Tibial artery (tissue), 4 donors: ENCODE data around the gene BCL2.

Experiments
- DNase-seq, 2 donors: peaks; one replicate each; pipeline ENCODE4 v3.0.0-alpha.2; 2019
- H3K27ac ChIP-seq, 2 donors: fragments of 200-600 bp; sonication (generic) in 1 of 2; 1 replicate in 1 of 2; 2 replicates in 1 of 2; pipeline ENCODE4 v1.5.1; 2018 to 2019; ENCODE audit warnings: mild to moderate bottlenecking in 1 of 2
- H3K27me3 ChIP-seq, 2 donors: fragments of 200-600 bp; sonication (generic) in 1 of 2; one replicate each; pipeline versions ENCODE4 v1.5.1 to v1.6.0; 2016 to 2019
- H3K36me3 ChIP-seq, 3 donors: fragments of 200-600 bp; sonication (generic) in 2 of 3; one replicate each; pipeline ENCODE4 v1.5.1; 2016 to 2019; ENCODE audit warnings: mild to moderate bottlenecking in 2 of 3
- H3K4me1 ChIP-seq, 4 donors: fragments of 200-600 bp; sonication (generic) in 2 of 4; 1 replicate in 3 of 4; 2 replicates in 1 of 4; pipeline ENCODE4 v1.5.1; 2016 to 2019
- H3K4me3 ChIP-seq, 2 donors: fragments of 200-600 bp; sonication (generic) in 1 of 2; 1 replicate in 1 of 2; 2 replicates in 1 of 2; pipeline ENCODE4 v1.5.1; 2018 to 2019; ENCODE audit warnings: mild to moderate bottlenecking in 2 of 2
- H3K9me3 ChIP-seq, 3 donors: fragments of 200-600 bp; sonication (generic) in 1 of 3; one replicate each; pipeline ENCODE4 v1.5.1; 2016 to 2019
- intact Hi-C: fragments of 100-400 bp; cut with DNase I; formaldehyde crosslinking; loops from one replicate; pipeline ENCODE4 v1.15.0; 2023; ENCODE audit warnings: low total_unique reads
- TF ChIP-seq, protein P1 (sequence below), 2 experiments: fragments of 200-600 bp in 1 of 2; fragments of 450-650 bp in 1 of 2; IDR thresholded peaks; one replicate each; pipeline ENCODE4 v1.5.1; 2017 to 2019; ENCODE audit warnings: antibody characterized with exemption in 2 of 2, mild to moderate bottlenecking in 1 of 2, moderate library complexity in 1 of 2

The BCL2 gene

DNA sequence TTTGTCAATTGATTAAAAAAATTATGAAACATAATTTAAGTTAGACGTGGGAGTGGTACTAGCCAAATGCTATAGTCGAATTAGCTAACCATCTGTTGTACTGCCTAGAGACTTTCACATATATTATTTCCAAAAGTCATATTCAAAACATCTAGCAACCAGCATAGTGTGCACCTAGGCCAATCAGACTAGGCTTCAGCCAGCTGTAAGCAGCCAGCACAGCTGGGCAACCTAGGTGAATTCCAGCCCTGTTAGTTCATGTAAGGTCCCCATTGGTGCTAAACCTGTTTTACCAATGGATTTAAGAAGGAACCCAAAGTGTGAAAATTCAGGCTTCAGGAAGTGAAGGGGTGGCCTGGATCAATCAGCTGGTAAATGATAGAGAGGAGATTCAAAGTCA lies 144.3 kb downstream of the BCL2 start:
- no peaks in the 10 kb centered on the region for H3K9me3 ChIP-seq
- H3K27ac ChIP-seq, result peak overlapping the region; percentile 46 to 59
- H3K27me3 ChIP-seq, result no peaks in the 10 kb centered on the region
- no peak for DNase-seq
- H3K36me3 ChIP-seq, result no peaks in the 10 kb centered on the region
- intact Hi-C loops, result no loop called here
- H3K4me3 ChIP-seq, result no peak overlapping the region
- peaks cover 0 to 56% (median 35%) of the 10 kb centered on the region in 4 donors for H3K4me1 ChIP-seq
- TF ChIP-seq, protein P1, sequence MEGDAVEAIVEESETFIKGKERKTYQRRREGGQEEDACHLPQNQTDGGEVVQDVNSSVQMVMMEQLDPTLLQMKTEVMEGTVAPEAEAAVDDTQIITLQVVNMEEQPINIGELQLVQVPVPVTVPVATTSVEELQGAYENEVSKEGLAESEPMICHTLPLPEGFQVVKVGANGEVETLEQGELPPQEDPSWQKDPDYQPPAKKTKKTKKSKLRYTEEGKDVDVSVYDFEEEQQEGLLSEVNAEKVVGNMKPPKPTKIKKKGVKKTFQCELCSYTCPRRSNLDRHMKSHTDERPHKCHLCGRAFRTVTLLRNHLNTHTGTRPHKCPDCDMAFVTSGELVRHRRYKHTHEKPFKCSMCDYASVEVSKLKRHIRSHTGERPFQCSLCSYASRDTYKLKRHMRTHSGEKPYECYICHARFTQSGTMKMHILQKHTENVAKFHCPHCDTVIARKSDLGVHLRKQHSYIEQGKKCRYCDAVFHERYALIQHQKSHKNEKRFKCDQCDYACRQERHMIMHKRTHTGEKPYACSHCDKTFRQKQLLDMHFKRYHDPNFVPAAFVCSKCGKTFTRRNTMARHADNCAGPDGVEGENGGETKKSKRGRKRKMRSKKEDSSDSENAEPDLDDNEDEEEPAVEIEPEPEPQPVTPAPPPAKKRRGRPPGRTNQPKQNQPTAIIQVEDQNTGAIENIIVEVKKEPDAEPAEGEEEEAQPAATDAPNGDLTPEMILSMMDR (IDR thresholded peaks at IDR 0.05), result no peak

DNA sequence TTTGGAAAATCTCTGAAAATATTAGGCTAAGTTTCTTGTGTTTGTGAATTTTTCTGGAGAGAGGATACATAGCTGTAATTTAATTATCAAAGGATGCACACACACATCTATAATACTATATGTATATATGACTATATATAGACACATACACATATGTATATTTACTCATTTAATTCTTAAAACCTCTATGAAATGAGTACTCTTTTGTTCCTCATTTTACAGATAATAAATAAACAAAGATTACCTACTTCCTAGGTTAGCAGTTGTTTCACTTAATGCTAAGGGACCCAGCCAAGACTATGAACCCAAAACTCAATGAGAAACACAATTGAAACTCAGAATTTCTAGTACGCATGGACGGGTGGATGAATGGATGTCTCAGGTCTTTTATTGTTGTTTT lies 145.6 kb downstream of the BCL2 start:
- Histone ChIP-seq H3K36me3 (no peaks in the 10 kb centered on the region), H3K4me3 (no peak overlapping the region), H3K27ac (no peak overlapping the region), H3K9me3 (no peaks in the 10 kb centered on the region), H3K27me3 (no peaks in the 10 kb centered on the region), H3K4me1 (peaks cover 0 to 43% (median 23%) of the 10 kb centered on the region in 4 donors)
- DNase-seq, result no peak
- TF ChIP-seq, protein P1 (IDR thresholded peaks at IDR 0.05), result no peak
- intact Hi-C loops, result no loop called here

DNA sequence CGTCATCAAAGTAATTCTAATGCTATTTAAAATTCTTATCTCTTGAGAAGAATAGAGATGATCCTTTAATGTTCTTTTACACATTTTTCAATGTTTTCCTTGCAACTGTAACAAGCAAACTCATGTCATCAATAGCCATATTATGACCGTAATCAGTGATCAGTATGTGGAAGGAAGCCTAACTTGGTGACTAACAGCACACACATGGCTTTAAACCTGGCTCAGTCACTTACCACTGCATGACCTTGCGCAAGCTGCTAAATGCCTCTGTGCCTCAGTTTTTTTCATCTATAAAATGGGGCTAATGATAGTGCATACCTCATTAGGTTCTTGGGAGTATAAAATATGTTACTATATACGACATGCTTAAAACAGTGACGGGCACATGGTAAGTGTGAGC lies 149.7 kb downstream of the BCL2 start:
- Histone ChIP-seq H3K4me3 (no peak overlapping the region), H3K9me3 (no peaks in the 10 kb centered on the region), H3K27me3 (no peaks in the 10 kb centered on the region), H3K4me1 (peaks cover 0 to 16% (median 0%) of the 10 kb centered on the region in 4 donors), H3K36me3 (no peaks in the 10 kb centered on the region), H3K27ac (no peak overlapping the region)
- TF ChIP-seq, protein P1 (IDR thresholded peaks at IDR 0.05), result no peak
- intact Hi-C loops, result no loop called here
- no peak for DNase-seq

DNA sequence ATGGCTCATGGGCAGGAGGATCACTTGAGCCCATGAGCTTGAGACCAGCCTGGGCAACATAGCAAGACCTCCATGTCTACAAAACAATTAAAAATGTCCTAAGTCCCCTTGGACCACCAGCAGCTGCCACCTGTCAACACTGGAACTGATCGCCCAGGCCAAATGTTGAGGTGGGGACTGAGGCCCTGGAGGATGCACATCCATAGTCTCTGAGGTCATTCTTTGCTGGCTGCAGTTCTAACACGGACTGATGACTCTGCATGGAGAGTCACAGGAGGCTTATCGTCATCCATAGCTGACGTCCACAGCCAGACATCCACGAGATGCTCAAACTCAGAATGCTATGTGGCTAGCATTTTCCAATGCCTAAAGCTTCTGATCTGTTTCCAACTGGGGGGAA lies 151.3 kb downstream of the BCL2 start:
- intact Hi-C loops, result no loop called here
- H3K27ac ChIP-seq, result no peak overlapping the region
- peaks cover 0 to 11% (median 0%) of the 10 kb centered on the region in 4 donors for H3K4me1 ChIP-seq
- no peak for DNase-seq
- no peaks in the 10 kb centered on the region for H3K27me3 ChIP-seq
- H3K9me3 ChIP-seq, result no peaks in the 10 kb centered on the region
- H3K36me3 ChIP-seq, result no peaks in the 10 kb centered on the region
- TF ChIP-seq, protein P1 (IDR thresholded peaks at IDR 0.05), result no peak
- H3K4me3 ChIP-seq, result no peak overlapping the region

DNA sequence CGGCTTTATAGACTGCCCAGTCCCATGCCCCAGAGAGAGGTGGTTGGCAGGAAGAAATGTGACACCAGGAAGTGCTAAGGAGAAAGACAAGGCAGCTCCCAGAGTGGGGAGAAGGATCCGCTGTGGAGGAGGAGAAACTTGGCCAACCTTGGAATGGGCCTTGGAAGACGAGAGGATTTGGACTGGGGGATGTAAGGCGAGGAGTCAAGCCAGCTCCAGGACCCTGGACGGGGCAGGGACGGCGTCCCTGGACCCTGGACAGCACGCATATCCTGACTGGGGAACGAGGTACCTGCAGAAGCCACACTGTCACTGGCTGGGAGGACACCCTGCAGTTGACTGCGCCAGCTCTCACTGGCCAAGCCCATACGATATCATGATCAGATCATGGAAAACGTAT lies 153.4 kb downstream of the BCL2 start:
- Histone ChIP-seq H3K4me3 (no peak overlapping the region), H3K27ac (no peak overlapping the region), H3K9me3 (no peaks in the 10 kb centered on the region), H3K27me3 (no peaks in the 10 kb centered on the region), H3K4me1 (peaks cover 0 to 20% (median 17%) of the 10 kb centered on the region in 4 donors), H3K36me3 (no peaks in the 10 kb centered on the region)
- intact Hi-C loops, result no loop called here
- DNase-seq, result no peak
- TF ChIP-seq, protein P1 (IDR thresholded peaks at IDR 0.05), result no peak

DNA sequence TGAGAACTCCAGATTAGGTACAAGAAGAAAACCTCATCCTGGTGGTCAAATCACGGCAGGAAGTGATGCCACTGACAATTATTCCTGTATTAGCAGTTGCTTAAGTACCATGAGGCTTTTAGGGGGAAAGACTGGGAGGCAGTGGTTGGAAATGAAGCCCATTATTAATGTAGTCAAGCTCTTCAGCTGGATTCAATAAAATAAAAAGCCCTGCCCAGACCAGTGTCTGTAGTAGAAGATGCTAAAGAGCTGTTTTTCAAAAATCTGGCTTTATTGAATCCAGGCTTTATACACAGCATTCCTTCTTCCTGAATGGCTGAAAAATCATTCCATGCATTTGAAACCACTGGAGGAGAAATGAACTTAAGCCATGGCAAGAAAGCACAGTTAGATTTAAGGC lies 155.2 kb downstream of the BCL2 start:
- no peaks in the 10 kb centered on the region for H3K27me3 ChIP-seq
- H3K9me3 ChIP-seq, result no peaks in the 10 kb centered on the region
- intact Hi-C loops, result no loop called here
- no peak overlapping the region for H3K4me3 ChIP-seq
- no peaks in the 10 kb centered on the region for H3K36me3 ChIP-seq
- no peak for DNase-seq
- no peak overlapping the region for H3K27ac ChIP-seq
- H3K4me1 ChIP-seq, result peaks cover 0 to 37% (median 34%) of the 10 kb centered on the region in 4 donors
- TF ChIP-seq, protein P1 (IDR thresholded peaks at IDR 0.05), result no peak
